ENCODE measurements around the gene MYO19.
"Not testable (repeated sequence)": the region's sequence is repeated elsewhere in the genome, so short reads cannot be mapped to it uniquely, and the experiment has no call there.

The MYO19 gene

GRCh38 chr17:36463916-36464764 lies 70.5 kb downstream of the MYO19 start:
- ChIA-PET CTCF (interaction anchor here (1.4 to 1.6 kb wide), 2 partner anchors 19 kb away, joined by 3 to 10 read pairs; no protein-coding TSS in a partner anchor), POLR2A (ENCODE audit: low non-redundant PET) (interaction anchor here (0.7 kb wide), 1 partner anchor 19 kb away, joined by 3 read pairs; no protein-coding TSS in a partner anchor)
- TF ChIP-seq CTCF (conservative IDR thresholded peaks at IDR 0.05; ENCODE audit: low read depth), result no peak
- no peak overlapping the region for H3K27ac ChIP-seq
- peak; percentile 94 for DNase-seq (ENCODE audit: low spot score)

- ChIA-PET CTCF (interaction anchor here (1.3 kb wide), 1 partner anchor 21 kb away, joined by 4 read pairs; no protein-coding TSS in a partner anchor), POLR2A (ENCODE audit: low non-redundant PET) (no interaction called here)
- no peak overlapping the region for H3K27ac ChIP-seq
- TF ChIP-seq CTCF (conservative IDR thresholded peaks at IDR 0.05; ENCODE audit: low read depth), result no peak
- DNase-seq (ENCODE audit: low spot score), result no peak
These were observed 73.1 kb downstream of the MYO19 start for GRCh38 chr17:36461330-36462110.

GRCh38 chr17:36460265-36460937 lies 74.3 kb downstream of the MYO19 start:
- CTCF ChIA-PET, result interaction anchor here (1.3 kb wide), 1 partner anchor 23 kb away, joined by 4 read pairs; no protein-coding TSS in a partner anchor
- no peak for DNase-seq (ENCODE audit: low spot score)
- H3K27ac ChIP-seq, result no peak overlapping the region
- TF ChIP-seq CTCF (conservative IDR thresholded peaks at IDR 0.05; ENCODE audit: low read depth), result no peak
- POLR2A ChIA-PET (ENCODE audit: low non-redundant PET), result no interaction called here

GRCh38 chr17:36459601-36460000 lies 75.1 kb downstream of the MYO19 start:
- ChIA-PET POLR2A (ENCODE audit: low non-redundant PET) (no interaction called here), CTCF (no interaction called here)
- no peak overlapping the region for H3K27ac ChIP-seq
- no peak for TF ChIP-seq CTCF (conservative IDR thresholded peaks at IDR 0.05; ENCODE audit: low read depth)
- no peak for DNase-seq (ENCODE audit: low spot score)

- H3K27ac ChIP-seq, result no peak overlapping the region
- DNase-seq (ENCODE audit: low spot score), result no peak
- CTCF ChIA-PET, result interaction anchor here (0.7 kb wide), 1 partner anchor 28 kb away, joined by 5 read pairs; no protein-coding TSS in a partner anchor
- POLR2A ChIA-PET (ENCODE audit: low non-redundant PET), result no interaction called here
- no peak for TF ChIP-seq CTCF (conservative IDR thresholded peaks at IDR 0.05; ENCODE audit: low read depth)
These were observed 75.6 kb downstream of the MYO19 start for GRCh38 chr17:36459045-36459444.

GRCh38 chr17:36457701-36458100 lies 77.0 kb downstream of the MYO19 start:
- H3K27ac ChIP-seq; CTCF ChIA-PET; POLR2A ChIA-PET (ENCODE audit: low non-redundant PET); DNase-seq (ENCODE audit: low spot score): not testable (repeated sequence)

- H3K27ac ChIP-seq; CTCF ChIA-PET; DNase-seq (ENCODE audit: low spot score); POLR2A ChIA-PET (ENCODE audit: low non-redundant PET): not testable (repeated sequence)
These were observed 81.8 kb downstream of the MYO19 start for GRCh38 chr17:36452888-36453287.

- POLR2A ChIA-PET (ENCODE audit: low non-redundant PET); H3K27ac ChIP-seq; DNase-seq (ENCODE audit: low spot score): not testable (repeated sequence)
- CTCF ChIA-PET, result interaction anchor here (0.6 kb wide), 1 partner anchor 152 kb away, joined by 5 read pairs; the partner anchor contains the start of gene MRM1
These were observed 84.7 kb downstream of the MYO19 start for GRCh38 chr17:36449997-36450396.
